Mucosa of descending colon (tissue), 3 donors: ENCODE measurements around the gene KCNA5. TPM values are rescaled to one million over a fixed set of nuclear protein-coding genes. Genes with fewer than 3 reads are reported as not detected.

Experiments
- ATAC-seq: fragments of 200-7000 bp; cut with Tn5 transposase; one replicate; pipeline ENCODE4 v1.9.1; 2020; ENCODE audit warnings: mild to moderate bottlenecking, moderate library complexity
- DNase-seq, 3 donors: peaks; one replicate each; pipeline ENCODE4 v3.0.0-alpha.2; 2020
- H3K36me3 ChIP-seq: fragments of 200-600 bp; one replicate; pipeline ENCODE4 v1.8.0; 2021; ENCODE audit warnings: low read depth, mild to moderate bottlenecking
- H3K4me1 ChIP-seq: fragments of 200-600 bp; one replicate; pipeline ENCODE4 v1.8.0; 2021; ENCODE audit warnings: low read depth, mild to moderate bottlenecking
- H3K4me3 ChIP-seq: fragments of 200-600 bp; one replicate; pipeline ENCODE4 v1.8.0; 2021; ENCODE audit warnings: mild to moderate bottlenecking
- H3K9me3 ChIP-seq: fragments of 200-600 bp; one replicate; pipeline ENCODE4 v1.8.0; 2021; ENCODE audit warnings: mild to moderate bottlenecking
- CTCF ChIP-seq: fragments of 200-600 bp; IDR thresholded peaks from one replicate; pipeline ENCODE4 v1.8.0; 2022; ENCODE audit warnings: antibody characterized with exemption, mild to moderate bottlenecking
- intact Hi-C, 2 donors: fragments of 100-400 bp; cut with DNase I in 1 of 2; cut with micrococcal nuclease in 1 of 2; formaldehyde crosslinking; loops; one replicate each; pipeline versions ENCODE4 v1.11.0 to v1.11.1; 2022; cut with DNase I, micrococcal nuclease
- total RNA-seq, 3 donors: library from RNA; stranded (reverse); fragmentation: NEBNext Ultra II Directional in 2 of 3; extraction: Animal tissue kit (Norgen Biotek cat#: 25700) in 2 of 3; gene quantifications; one replicate each; pipeline versions ENCODE4 v1.2.1 to v1.2.4, GENCODE V29; 2021 to 2023
- donor health status: DM: no; HTN: no; CAD: no; lungs with moderate emphysema.
- donor health status: DM: no; HTN: no; CAD: no.
- donor health status: DM: no; HTN: yes; CAD: no.

KCNA5 gene
- total RNA-seq, 3 donors from 2014 or later: 0.20 to 10.8 (median 0.22) TPM

DNA sequence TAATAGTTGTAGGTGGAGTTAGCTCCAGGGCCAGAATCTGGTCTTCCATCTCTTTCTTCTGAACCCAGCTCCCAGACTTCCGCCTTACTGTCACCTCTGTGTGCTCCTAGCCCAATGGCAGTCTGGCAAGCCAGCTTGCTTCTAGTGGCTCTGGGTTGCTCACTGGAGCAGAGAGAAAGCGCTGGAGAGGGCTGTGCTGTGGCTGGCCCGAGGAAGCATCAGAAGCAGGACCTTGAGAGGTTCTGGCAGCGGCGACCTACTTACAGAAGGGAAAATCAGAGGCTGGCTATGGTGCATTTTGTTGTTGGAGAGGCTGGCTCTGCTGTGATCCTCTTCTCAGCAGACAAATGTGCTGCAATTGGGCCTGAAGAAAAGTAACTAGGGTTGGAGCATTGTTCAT is 28.6 kb downstream of the KCNA5 start:
- no peak for DNase-seq
- no peaks in the 10 kb centered on the region for H3K9me3 ChIP-seq
- no peaks in the 10 kb centered on the region for H3K36me3 ChIP-seq
- no peak for ATAC-seq
- no peak for TF ChIP-seq CTCF
- H3K4me3 ChIP-seq: no peak overlapping the region
- intact Hi-C loops: no loop called here
- H3K4me1 ChIP-seq: no peaks in the 10 kb centered on the region

- intact Hi-C loops: no loop called here
- Histone ChIP-seq H3K9me3 (no peaks in the 10 kb centered on the region), H3K4me3 (no peak overlapping the region), H3K36me3 (no peaks in the 10 kb centered on the region), H3K4me1 (no peaks in the 10 kb centered on the region)
- ATAC-seq (no peak), DNase-seq (no peak)
- no peak for TF ChIP-seq CTCF
These were observed 29.4 kb downstream of the KCNA5 start for GRCh38 chr12:5073054-5073453.

- no peak for TF ChIP-seq CTCF
- H3K9me3 ChIP-seq: no peaks in the 10 kb centered on the region
- intact Hi-C loops: no loop called here
- no peak for DNase-seq
- H3K4me3 ChIP-seq: no peak overlapping the region
- H3K4me1 ChIP-seq: no peaks in the 10 kb centered on the region
- H3K36me3 ChIP-seq: no peaks in the 10 kb centered on the region
- no peak for ATAC-seq
These were observed 30.2 kb downstream of the KCNA5 start for GRCh38 chr12:5073853-5074252.

DNA sequence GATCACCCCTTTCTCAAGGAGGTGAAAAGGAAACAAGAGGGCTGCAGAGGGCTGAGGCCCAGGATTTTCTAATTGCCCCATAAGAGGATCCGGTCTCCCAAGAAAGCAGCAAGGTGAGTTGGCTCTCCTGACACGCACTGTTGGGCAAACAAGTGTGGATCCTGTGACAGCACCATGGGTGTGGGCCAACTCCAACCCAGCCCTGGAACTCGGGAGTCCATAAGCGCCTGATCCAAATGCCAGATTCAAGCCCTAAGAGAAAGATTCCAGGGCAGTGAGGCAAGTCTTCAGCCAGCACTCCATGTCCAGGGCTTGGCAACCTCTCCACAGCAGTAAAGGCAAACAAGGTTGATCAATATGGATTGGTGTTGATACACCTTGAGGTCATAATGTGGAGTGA is 33.1 kb downstream of the KCNA5 start:
- no peak for TF ChIP-seq CTCF
- no peak overlapping the region for H3K4me3 ChIP-seq
- no peaks in the 10 kb centered on the region for H3K9me3 ChIP-seq
- H3K4me1 ChIP-seq: no peaks in the 10 kb centered on the region
- no peak for ATAC-seq
- intact Hi-C loops: no loop called here
- no peak for DNase-seq
- H3K36me3 ChIP-seq: no peaks in the 10 kb centered on the region

GRCh38 chr12:5078423-5078822 is 34.7 kb downstream of the KCNA5 start:
- Histone ChIP-seq H3K4me1 (no peaks in the 10 kb centered on the region), H3K4me3 (no peak overlapping the region), H3K36me3 (no peaks in the 10 kb centered on the region), H3K9me3 (no peaks in the 10 kb centered on the region)
- intact Hi-C loops: no loop called here
- ATAC-seq (no peak), DNase-seq (no peak)
- TF ChIP-seq CTCF: no peak

DNA sequence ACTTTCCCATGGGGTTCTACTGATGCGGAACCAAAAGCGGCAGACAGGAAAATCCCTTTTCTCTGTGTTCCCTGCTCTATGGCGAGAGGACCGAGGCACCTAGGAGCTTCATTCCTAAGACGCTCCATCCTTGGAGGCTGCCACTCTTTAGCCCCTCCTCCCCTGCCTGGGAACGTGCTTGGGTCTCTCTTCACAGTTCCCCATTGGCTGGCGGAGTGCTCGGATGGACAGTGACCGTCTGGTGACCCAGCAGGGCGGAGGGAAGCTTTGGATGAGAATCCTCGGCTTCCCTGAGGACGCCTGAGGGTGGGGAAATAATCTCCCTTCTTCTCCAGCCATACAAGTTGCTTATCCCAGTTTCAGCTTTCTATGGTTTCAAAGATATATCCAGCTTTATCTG is 37.3 kb downstream of the KCNA5 start:
- TF ChIP-seq CTCF: no peak
- no peak overlapping the region for H3K4me3 ChIP-seq
- DNase-seq (no peak), ATAC-seq (no peak)
- intact Hi-C loops: loop anchor here (5.0 to 10.0 kb wide), 2 partner anchors 56 to 59 kb away; no protein-coding TSS in a partner anchor
- H3K36me3 ChIP-seq: no peaks in the 10 kb centered on the region
- no peaks in the 10 kb centered on the region for H3K4me1 ChIP-seq
- no peaks in the 10 kb centered on the region for H3K9me3 ChIP-seq
